ENCODE measurements around the gene ZNF226. TPM values are rescaled to one million over a fixed set of nuclear protein-coding genes. Genes with fewer than 3 reads are reported as not detected.
"Not testable (repeated sequence)": the region's sequence is repeated elsewhere in the genome, so short reads cannot be mapped to it uniquely, and the experiment has no call there.

The ZNF226 gene
- 14.8 and 18.0 TPM in 2 replicates for total RNA-seq (2014; rRNA removed; shearing (Covaris generic))

GRCh38 chr19:44164673-44165512, at the start of gene ZNF226:
Gene ZNF226 (plus strand): TSS chr19:44165100. CDS start chr19:44170081, 4,981 bp downstream.
- H3K9me3 ChIP-seq (replicated peaks), result no peaks in the 10 kb centered on the region
- H3K27me3 ChIP-seq, result no peaks in the 10 kb centered on the region
- peaks cover 4% of the 10 kb centered on the region; the same call in 1 of the 2 replicates for H3K4me1 ChIP-seq
- H3K27ac ChIP-seq, result peak within 1 kb of the TSS; percentile 67
- peaks cover 31% of the 10 kb centered on the region for H3K36me3 ChIP-seq
- DNase-seq, result peak; percentile 95 to 98
- H3K4me3 ChIP-seq, result peak within 1 kb of the TSS; percentile 81

GRCh38 chr19:44121162-44121561, 43.7 kb upstream of the ZNF226 start:
- H3K4me1 ChIP-seq; H3K9me3 ChIP-seq (replicated peaks); H3K27ac ChIP-seq; H3K27me3 ChIP-seq; DNase-seq; H3K4me3 ChIP-seq: not testable (repeated sequence)
- H3K36me3 ChIP-seq, result peaks cover 12% of the 10 kb centered on the region

GRCh38 chr19:44131955-44132354, 32.9 kb upstream of the ZNF226 start:
- no peaks in the 10 kb centered on the region for H3K27me3 ChIP-seq
- no peak overlapping the region for H3K27ac ChIP-seq
- peaks cover 33% of the 10 kb centered on the region for H3K36me3 ChIP-seq
- no peak for DNase-seq
- 0 out of 2 replicates have a peak, but pooled peaks cover 5% of the 10 kb centered on the region for H3K9me3 ChIP-seq (replicated peaks)
- no peak overlapping the region for H3K4me3 ChIP-seq
- no peaks in the 10 kb centered on the region for H3K4me1 ChIP-seq

DNA sequence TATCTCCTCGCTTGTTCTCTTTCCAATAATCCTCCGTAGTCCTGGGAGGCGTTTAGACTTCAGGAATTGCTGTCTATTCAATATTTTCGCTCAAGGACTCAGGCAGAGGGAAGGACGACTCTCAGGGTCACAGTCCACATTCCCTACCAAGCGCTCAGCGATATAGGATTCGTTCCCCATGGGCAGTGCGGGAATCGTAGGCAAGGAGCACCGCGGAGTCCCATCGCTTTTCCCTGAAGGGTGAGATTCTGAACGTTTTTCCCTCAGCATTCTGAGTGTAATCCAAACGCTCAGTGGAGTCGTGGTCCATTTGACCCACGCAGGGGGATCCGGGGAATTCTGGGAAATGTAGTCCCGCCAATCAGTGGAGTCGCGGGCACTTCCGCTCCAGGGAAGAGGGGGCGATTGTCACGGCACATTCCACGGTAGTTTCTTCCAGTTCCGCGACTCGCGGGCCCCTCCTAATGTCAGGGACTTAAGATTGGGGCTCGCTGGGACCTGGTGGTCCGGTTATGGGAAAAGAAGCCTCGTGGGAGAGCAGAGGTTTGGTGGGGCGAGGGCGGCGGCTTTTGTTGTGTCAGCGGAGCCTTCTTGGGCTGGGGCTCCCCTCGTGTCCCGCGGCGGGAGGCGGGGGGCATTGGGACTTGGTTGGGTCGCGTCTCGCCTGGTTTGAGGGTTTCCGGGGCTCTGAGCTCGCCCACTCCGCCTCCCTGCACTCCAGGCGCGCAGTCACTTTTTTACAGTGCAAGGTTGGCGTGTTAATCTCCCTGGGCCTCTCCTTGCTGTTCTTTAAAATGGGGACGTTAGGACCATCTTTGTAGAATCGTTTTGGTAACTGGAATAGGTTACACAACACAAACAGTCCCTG, 23.5 kb upstream of the ZNF226 start, which contains the start of gene ZNF234:
Gene ZNF234 (plus strand): TSS at position 364 of the 868 bp plus-strand sequence. CDS start 3,079 bp downstream, outside the sequence.
- H3K4me1 ChIP-seq, result no peaks in the 10 kb centered on the region
- H3K27me3 ChIP-seq, result no peaks in the 10 kb centered on the region
- peak; percentile 88 to 92 for DNase-seq
- no peaks in the 10 kb centered on the region for H3K9me3 ChIP-seq (replicated peaks)
- peaks cover 13% of the 10 kb centered on the region for H3K36me3 ChIP-seq
- peak within 1 kb of the TSS; percentile 88 for H3K4me3 ChIP-seq
- H3K27ac ChIP-seq, result peak within 1 kb of the TSS; percentile 73

GRCh38 chr19:44142059-44142433, 22.9 kb upstream of the ZNF226 start:
- Histone ChIP-seq H3K4me1 (no peaks in the 10 kb centered on the region), H3K27me3 (no peaks in the 10 kb centered on the region), H3K4me3 (peak overlapping the region; percentile 88), H3K36me3 (peaks cover 13% of the 10 kb centered on the region), H3K27ac (peak overlapping the region; percentile 73), H3K9me3 (replicated peaks) (no peaks in the 10 kb centered on the region)
- peak; percentile 7 to 30 for DNase-seq

- no peaks in the 10 kb centered on the region for H3K9me3 ChIP-seq (replicated peaks)
- H3K27ac ChIP-seq, result no peak overlapping the region
- H3K36me3 ChIP-seq, result peaks cover 63% of the 10 kb centered on the region
These were observed 15.1 kb upstream of the ZNF226 start for GRCh38 chr19:44149776-44150175.

GRCh38 chr19:44151491-44151890, 13.4 kb upstream of the ZNF226 start:
- Histone ChIP-seq H3K27ac (no peak overlapping the region), H3K9me3 (replicated peaks) (peaks cover 2% of the 10 kb centered on the region), H3K36me3 (peaks cover 71% of the 10 kb centered on the region), H3K4me1 (no peaks in the 10 kb centered on the region), H3K27me3 (no peaks in the 10 kb centered on the region), H3K4me3 (no peak overlapping the region)
- no peak for DNase-seq

More at GRCh38 chr19:44149776-44150175, 15.1 kb upstream of the ZNF226 start:
- Histone ChIP-seq H3K27me3 (no peaks in the 10 kb centered on the region), H3K4me1 (no peaks in the 10 kb centered on the region), H3K4me3 (no peak overlapping the region)
- no peak for DNase-seq

DNA sequence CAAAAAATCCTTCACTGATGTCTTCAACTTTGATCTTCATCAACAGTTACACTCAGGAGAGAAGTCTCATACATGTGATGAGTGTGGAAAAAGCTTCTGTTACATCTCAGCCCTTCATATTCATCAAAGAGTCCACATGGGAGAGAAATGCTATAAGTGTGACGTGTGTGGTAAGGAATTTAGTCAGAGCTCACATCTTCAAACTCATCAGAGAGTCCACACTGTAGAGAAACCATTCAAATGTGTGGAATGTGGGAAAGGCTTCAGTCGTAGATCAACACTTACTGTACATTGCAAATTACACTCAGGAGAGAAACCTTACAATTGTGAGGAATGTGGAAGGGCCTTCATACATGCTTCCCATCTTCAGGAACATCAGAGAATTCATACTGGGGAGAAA, 8.4 kb upstream of the ZNF226 start:
- H3K36me3 ChIP-seq, result peaks cover 42% of the 10 kb centered on the region

GRCh38 chr19:44163789-44164188, 1.1 kb upstream of the ZNF226 start:
- peaks cover 22% of the 10 kb centered on the region for H3K36me3 ChIP-seq
- DNase-seq, result no peak
- peaks cover 4% of the 10 kb centered on the region; the same call in 1 of the 2 replicates for H3K4me1 ChIP-seq
- H3K27ac ChIP-seq, result no peak overlapping the region
- no peaks in the 10 kb centered on the region for H3K27me3 ChIP-seq
- no peaks in the 10 kb centered on the region for H3K9me3 ChIP-seq (replicated peaks)
- no peak overlapping the region for H3K4me3 ChIP-seq

More for the DNA sequence above, 8.4 kb upstream of the ZNF226 start:
- DNase-seq, result no peak
- H3K27ac ChIP-seq, result no peak overlapping the region
- no peak overlapping the region for H3K4me3 ChIP-seq
- H3K27me3 ChIP-seq, result no peaks in the 10 kb centered on the region
- H3K9me3 ChIP-seq (replicated peaks), result peaks cover 14% of the 10 kb centered on the region
- no peaks in the 10 kb centered on the region for H3K4me1 ChIP-seq

GRCh38 chr19:44164327-44164672, 600 bp upstream of the ZNF226 start:
- DNase-seq, result no peak
- Histone ChIP-seq H3K36me3 (peaks cover 25% of the 10 kb centered on the region), H3K4me1 (peaks cover 4% of the 10 kb centered on the region; the same call in 1 of the 2 replicates), H3K9me3 (replicated peaks) (no peaks in the 10 kb centered on the region), H3K27ac (peak overlapping the region; percentile 67), H3K27me3 (no peaks in the 10 kb centered on the region), H3K4me3 (peak overlapping the region; percentile 81)

DNA sequence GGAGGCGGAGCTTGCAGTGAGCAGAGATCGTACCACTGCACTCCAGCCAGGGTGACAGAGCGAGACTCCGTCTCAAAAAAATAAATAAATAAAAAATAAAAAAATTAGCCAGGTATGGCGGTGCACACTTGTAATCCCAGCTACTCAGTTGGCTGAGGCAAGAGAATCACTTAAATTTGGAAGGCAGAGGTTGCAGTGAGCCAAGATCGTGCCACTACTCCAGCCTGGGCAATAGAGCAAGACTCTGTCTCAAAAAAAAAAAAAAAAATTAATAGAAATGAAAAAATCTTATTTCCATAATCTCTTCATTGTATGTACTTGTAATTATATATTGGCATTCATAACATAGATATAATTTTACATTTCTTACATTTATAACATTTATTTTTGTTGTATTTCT, 5.8 kb downstream of the ZNF226 start:
- H3K27me3 ChIP-seq; H3K27ac ChIP-seq; DNase-seq; H3K4me3 ChIP-seq; H3K9me3 ChIP-seq (replicated peaks); H3K4me1 ChIP-seq: not testable (repeated sequence)
- peaks cover 89% of the 10 kb centered on the region for H3K36me3 ChIP-seq

- Histone ChIP-seq H3K4me3 (no peak overlapping the region), H3K27me3 (no peaks in the 10 kb centered on the region), H3K4me1 (no peaks in the 10 kb centered on the region), H3K36me3 (peaks cover 57% of the 10 kb centered on the region), H3K9me3 (replicated peaks) (peaks cover 12% of the 10 kb centered on the region), H3K27ac (no peak overlapping the region)
- no peak for DNase-seq
These were observed 11.7 kb downstream of the ZNF226 start for GRCh38 chr19:44176590-44176989.

- DNase-seq, result no peak
- no peak overlapping the region for H3K27ac ChIP-seq
- H3K27me3 ChIP-seq, result no peaks in the 10 kb centered on the region
- H3K9me3 ChIP-seq (replicated peaks), result peaks cover 6% of the 10 kb centered on the region
- peaks cover 14% of the 10 kb centered on the region for H3K36me3 ChIP-seq
- H3K4me3 ChIP-seq, result no peak overlapping the region
- H3K4me1 ChIP-seq, result no peaks in the 10 kb centered on the region
These were observed 16.1 kb downstream of the ZNF226 start for GRCh38 chr19:44180968-44181367.

DNA sequence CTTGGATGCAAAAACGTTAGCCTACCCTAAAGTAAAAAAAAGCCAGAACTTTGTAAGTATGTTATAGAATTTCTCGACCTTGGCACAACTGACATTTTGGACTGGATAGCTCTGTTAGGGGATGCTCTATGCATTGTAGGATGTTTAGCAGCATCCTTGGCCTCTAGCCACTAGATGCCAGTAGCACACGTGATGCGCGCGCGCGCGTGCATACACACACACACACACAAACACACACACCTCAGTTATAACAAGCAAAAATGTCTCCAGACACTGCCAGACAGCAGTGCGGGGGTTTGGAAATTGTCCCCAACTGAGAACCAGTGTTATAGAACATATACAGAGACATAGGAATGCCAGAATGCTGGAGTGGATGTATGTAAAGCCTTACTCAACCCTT, 17.2 kb downstream of the ZNF226 start:
- no peaks in the 10 kb centered on the region for H3K4me1 ChIP-seq
- H3K27ac ChIP-seq, result no peak overlapping the region
- DNase-seq, result no peak
- H3K36me3 ChIP-seq, result peaks cover 3% of the 10 kb centered on the region
- no peaks in the 10 kb centered on the region for H3K27me3 ChIP-seq
- no peak overlapping the region for H3K4me3 ChIP-seq
- no peaks in the 10 kb centered on the region; the same call in 1 of the 2 replicates for H3K9me3 ChIP-seq (replicated peaks)

GRCh38 chr19:44190020-44190419, 25.1 kb downstream of the ZNF226 start:
- Histone ChIP-seq H3K27me3 (no peaks in the 10 kb centered on the region), H3K9me3 (replicated peaks) (no peaks in the 10 kb centered on the region), H3K4me3 (no peak overlapping the region), H3K27ac (no peak overlapping the region), H3K36me3 (no peaks in the 10 kb centered on the region; the same call in 1 of the 2 replicates), H3K4me1 (no peaks in the 10 kb centered on the region)
- no peak for DNase-seq
